VCaP (cell line): ENCODE data around the gene CTCF.

Experiments
- H3K27ac ChIP-seq: fragments of 450-650 bp; 2 replicates; pipeline ENCODE4 v1.5.1; 2017
- CTCF ChIP-seq: fragments of 450-650 bp; conservative IDR thresholded peaks from 2 replicates; pipeline ENCODE4 v1.5.1; 2017; ENCODE audit warnings: mild to moderate bottlenecking, moderate library complexity

CTCF gene

GRCh38 chr16:67593701-67594100 lies 31.4 kb downstream of the CTCF start:
- no peak overlapping the region for H3K27ac ChIP-seq
- TF ChIP-seq CTCF = no peak

GRCh38 chr16:67594256-67594915 lies 32.1 kb downstream of the CTCF start:
- no peak for TF ChIP-seq CTCF
- no peak overlapping the region for H3K27ac ChIP-seq

GRCh38 chr16:67594956-67595355 lies 32.6 kb downstream of the CTCF start:
- no peak for TF ChIP-seq CTCF
- no peak overlapping the region for H3K27ac ChIP-seq

GRCh38 chr16:67598527-67598926 lies 36.2 kb downstream of the CTCF start:
- no peak for TF ChIP-seq CTCF
- H3K27ac ChIP-seq = no peak overlapping the region

- TF ChIP-seq CTCF = no peak
- H3K27ac ChIP-seq = no peak overlapping the region
These were observed 43.3 kb downstream of the CTCF start for GRCh38 chr16:67605641-67606040.

GRCh38 chr16:67606632-67607031 lies 44.3 kb downstream of the CTCF start:
- no peak for TF ChIP-seq CTCF
- no peak overlapping the region for H3K27ac ChIP-seq

- H3K27ac ChIP-seq = no peak overlapping the region
These were observed 46.0 kb downstream of the CTCF start for GRCh38 chr16:67608364-67608763.

More at GRCh38 chr16:67608364-67608763, 46.0 kb downstream of the CTCF start:
- TF ChIP-seq CTCF = no peak
